IPS-18a (cell line): ENCODE data around the gene HSPB1.

Source experiments
- H3K27ac ChIP-seq: one replicate; pipeline ENCODE4 v1.5.1; 2013; ENCODE audit warnings: low read length
- H3K27me3 ChIP-seq: one replicate; pipeline ENCODE4 v1.6.1; 2013; ENCODE audit warnings: mild to moderate bottlenecking, low read length; ENCODE audit not compliant: control insufficient read depth, insufficient read depth
- H3K36me3 ChIP-seq: one replicate; pipeline ENCODE4 v1.6.1; 2013; ENCODE audit warnings: low read depth, low read length; ENCODE audit not compliant: control insufficient read depth
- H3K4me1 ChIP-seq: one replicate; pipeline ENCODE4 v1.6.1; 2013; ENCODE audit warnings: low read depth, low read length; ENCODE audit not compliant: control insufficient read depth
- H3K4me3 ChIP-seq: one replicate; pipeline ENCODE4 v1.5.1; 2013; ENCODE audit warnings: low read length
- H3K9ac ChIP-seq: one replicate; pipeline ENCODE4 v1.6.1; 2013; ENCODE audit warnings: mild to moderate bottlenecking, low read length, moderate library complexity
- H3K9me3 ChIP-seq: one replicate; pipeline ENCODE4 v1.6.1; 2013; ENCODE audit warnings: low read depth, low read length; ENCODE audit not compliant: control insufficient read depth

The HSPB1 gene

GRCh38 chr7:76302347-76303201, at the start of gene HSPB1:
Gene HSPB1 (plus strand): TSS chr7:76302673. CDS start chr7:76302713, 40 bp downstream.
- Histone ChIP-seq H3K4me1 (peaks cover 7% of the 10 kb centered on the region), H3K27ac (no peak within 1 kb of the TSS), H3K4me3 (peak within 1 kb of the TSS; percentile 68), H3K36me3 (no peaks in the 10 kb centered on the region), H3K9me3 (no peaks in the 10 kb centered on the region), H3K9ac (peak within 1 kb of the TSS; percentile 28), H3K27me3 (peaks cover 14% of the 10 kb centered on the region)

GRCh38 chr7:76254781-76255180, 47.7 kb upstream of the HSPB1 start:
- no peaks in the 10 kb centered on the region for H3K9me3 ChIP-seq
- no peak overlapping the region for H3K9ac ChIP-seq
- peaks cover 8% of the 10 kb centered on the region for H3K4me1 ChIP-seq
- no peak overlapping the region for H3K27ac ChIP-seq
- no peaks in the 10 kb centered on the region for H3K27me3 ChIP-seq
- no peak overlapping the region for H3K4me3 ChIP-seq
- no peaks in the 10 kb centered on the region for H3K36me3 ChIP-seq

- Histone ChIP-seq H3K27ac (no peak overlapping the region), H3K27me3 (no peaks in the 10 kb centered on the region), H3K9ac (no peak overlapping the region), H3K4me3 (no peak overlapping the region), H3K9me3 (no peaks in the 10 kb centered on the region), H3K36me3 (no peaks in the 10 kb centered on the region), H3K4me1 (peaks cover 14% of the 10 kb centered on the region)
Measured at GRCh38 chr7:76257973-76258372, 44.5 kb upstream of the HSPB1 start.

GRCh38 chr7:76259124-76260093, 43.1 kb upstream of the HSPB1 start:
- Histone ChIP-seq H3K27me3 (no peaks in the 10 kb centered on the region), H3K27ac (no peak overlapping the region), H3K4me3 (peak overlapping the region; percentile 67), H3K9me3 (no peaks in the 10 kb centered on the region), H3K36me3 (no peaks in the 10 kb centered on the region), H3K9ac (peak overlapping the region; percentile 54), H3K4me1 (peaks cover 14% of the 10 kb centered on the region)

DNA sequence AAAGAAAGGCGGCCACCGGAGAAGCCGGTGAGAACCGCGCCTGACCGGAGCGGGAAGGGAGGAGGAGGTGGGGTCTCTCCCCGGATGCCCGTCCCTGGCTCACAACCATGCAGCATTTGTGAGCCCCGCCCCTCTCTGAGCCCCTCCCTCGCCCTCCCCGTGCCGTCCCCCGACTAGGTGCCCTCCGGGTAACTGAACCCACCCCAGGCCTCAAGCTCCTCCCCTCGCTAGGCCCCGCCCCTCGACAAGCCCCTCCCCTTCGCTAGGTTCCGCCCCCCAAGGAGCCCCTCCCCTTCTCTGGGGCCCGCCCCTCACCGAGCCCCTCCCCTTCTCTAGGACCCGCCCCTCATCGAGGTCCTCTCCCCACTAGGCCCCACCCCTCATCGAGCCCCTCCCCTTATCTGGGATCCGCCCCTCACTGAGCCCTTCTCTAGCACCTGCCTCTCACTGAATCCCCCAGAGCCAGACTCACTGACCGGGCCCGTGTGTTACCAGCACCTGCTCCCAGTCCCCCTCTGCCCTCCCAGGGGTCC, 42.2 kb upstream of the HSPB1 start:
- peak overlapping the region; percentile 67 for H3K4me3 ChIP-seq
- H3K4me1 ChIP-seq, result peaks cover 14% of the 10 kb centered on the region
- H3K27ac ChIP-seq, result no peak overlapping the region
- H3K9ac ChIP-seq, result no peak overlapping the region
- no peaks in the 10 kb centered on the region for H3K36me3 ChIP-seq
- H3K27me3 ChIP-seq, result no peaks in the 10 kb centered on the region
- no peaks in the 10 kb centered on the region for H3K9me3 ChIP-seq

DNA sequence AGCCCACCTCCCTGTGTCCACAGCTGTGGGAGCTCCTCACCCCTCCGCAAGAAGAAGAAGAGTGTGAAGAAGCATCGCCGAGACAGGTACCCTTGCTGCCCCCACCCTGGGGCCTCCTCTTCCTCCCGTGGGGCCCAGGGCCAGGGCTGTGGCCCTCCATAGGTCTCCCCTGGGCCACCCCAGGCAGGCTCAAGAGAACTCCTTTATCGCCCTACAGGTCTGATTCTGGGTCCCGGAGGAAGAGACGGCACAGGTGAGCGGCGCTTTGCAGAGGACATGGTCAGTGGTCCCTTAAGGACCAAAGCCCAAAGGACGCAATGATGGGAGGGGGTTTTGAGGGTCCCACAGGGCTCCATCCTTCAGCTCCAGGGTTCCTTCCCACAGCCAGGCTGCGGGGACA, 41.1 kb upstream of the HSPB1 start:
- H3K27ac ChIP-seq, result no peak overlapping the region
- no peaks in the 10 kb centered on the region for H3K27me3 ChIP-seq
- no peaks in the 10 kb centered on the region for H3K36me3 ChIP-seq
- peaks cover 14% of the 10 kb centered on the region for H3K4me1 ChIP-seq
- no peak overlapping the region for H3K4me3 ChIP-seq
- H3K9ac ChIP-seq, result no peak overlapping the region
- H3K9me3 ChIP-seq, result no peaks in the 10 kb centered on the region

DNA sequence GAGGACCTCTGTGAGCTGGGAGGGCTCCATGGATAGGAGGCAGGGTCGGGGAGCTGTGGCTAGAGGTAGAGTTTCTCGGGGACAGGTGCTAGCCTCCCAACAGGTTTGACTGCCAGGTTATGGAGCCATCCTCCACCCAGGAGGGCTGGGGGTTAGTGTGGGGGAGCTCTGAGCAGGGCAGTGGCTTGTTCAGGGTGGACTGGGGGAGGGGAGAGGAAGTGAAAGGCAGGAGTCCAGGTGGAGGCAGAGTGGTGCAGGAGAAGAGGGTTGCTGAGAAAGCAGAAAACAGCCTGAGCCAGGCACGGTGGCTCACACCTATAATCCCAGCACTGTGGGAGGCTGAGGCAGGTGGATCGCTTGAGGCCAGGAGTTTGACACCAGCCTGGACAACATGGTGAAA, 40.5 kb upstream of the HSPB1 start:
- Histone ChIP-seq H3K4me1 (peaks cover 14% of the 10 kb centered on the region), H3K9me3 (no peaks in the 10 kb centered on the region), H3K27me3 (peaks cover 4% of the 10 kb centered on the region), H3K36me3 (no peaks in the 10 kb centered on the region), H3K27ac (no peak overlapping the region), H3K4me3 (no peak overlapping the region), H3K9ac (no peak overlapping the region)

DNA sequence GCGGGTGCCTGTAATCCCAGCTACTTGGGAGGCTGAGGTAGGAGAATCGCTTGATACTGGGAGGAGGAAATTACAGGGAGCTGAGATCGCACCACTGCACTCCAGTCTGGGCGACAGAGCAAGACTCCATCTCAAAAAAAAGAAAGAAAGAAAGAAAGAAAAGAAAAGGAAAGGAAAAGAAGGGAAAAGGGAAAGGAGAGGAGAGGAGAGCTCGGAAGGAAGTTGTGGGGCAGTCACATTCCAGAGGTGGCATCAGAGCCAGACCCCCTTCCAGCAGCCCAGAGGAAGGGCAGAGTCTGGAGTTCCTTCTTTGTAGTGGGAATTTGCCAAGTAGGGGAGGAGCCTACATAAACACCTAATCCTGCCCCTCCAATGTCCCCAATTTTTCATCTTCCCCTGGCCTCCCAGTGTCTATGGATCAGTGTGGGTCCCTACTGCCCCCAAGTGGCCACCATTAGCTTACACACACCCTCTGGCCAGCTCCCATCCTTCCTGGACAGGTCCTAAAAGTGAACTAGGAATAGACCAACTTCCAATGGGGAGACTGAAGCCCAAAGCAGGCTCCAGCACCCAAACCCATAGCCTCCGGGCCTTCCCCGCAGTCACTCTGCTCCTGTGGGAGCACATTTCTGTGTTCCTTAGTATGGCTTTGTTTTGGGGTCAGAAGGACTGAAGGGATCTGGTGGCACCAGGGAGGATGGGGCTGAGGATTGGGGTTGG, 39.6 kb upstream of the HSPB1 start:
- H3K9me3 ChIP-seq, result no peaks in the 10 kb centered on the region
- H3K9ac ChIP-seq, result no peak overlapping the region
- no peak overlapping the region for H3K4me3 ChIP-seq
- peaks cover 14% of the 10 kb centered on the region for H3K4me1 ChIP-seq
- H3K36me3 ChIP-seq, result no peaks in the 10 kb centered on the region
- H3K27me3 ChIP-seq, result peaks cover 6% of the 10 kb centered on the region
- no peak overlapping the region for H3K27ac ChIP-seq

GRCh38 chr7:76265299-76265698, 37.2 kb upstream of the HSPB1 start:
- Histone ChIP-seq H3K27me3 (peaks cover 6% of the 10 kb centered on the region), H3K9me3 (no peaks in the 10 kb centered on the region), H3K4me1 (peaks cover 24% of the 10 kb centered on the region), H3K36me3 (no peaks in the 10 kb centered on the region), H3K4me3 (no peak overlapping the region), H3K9ac (no peak overlapping the region), H3K27ac (no peak overlapping the region)

DNA sequence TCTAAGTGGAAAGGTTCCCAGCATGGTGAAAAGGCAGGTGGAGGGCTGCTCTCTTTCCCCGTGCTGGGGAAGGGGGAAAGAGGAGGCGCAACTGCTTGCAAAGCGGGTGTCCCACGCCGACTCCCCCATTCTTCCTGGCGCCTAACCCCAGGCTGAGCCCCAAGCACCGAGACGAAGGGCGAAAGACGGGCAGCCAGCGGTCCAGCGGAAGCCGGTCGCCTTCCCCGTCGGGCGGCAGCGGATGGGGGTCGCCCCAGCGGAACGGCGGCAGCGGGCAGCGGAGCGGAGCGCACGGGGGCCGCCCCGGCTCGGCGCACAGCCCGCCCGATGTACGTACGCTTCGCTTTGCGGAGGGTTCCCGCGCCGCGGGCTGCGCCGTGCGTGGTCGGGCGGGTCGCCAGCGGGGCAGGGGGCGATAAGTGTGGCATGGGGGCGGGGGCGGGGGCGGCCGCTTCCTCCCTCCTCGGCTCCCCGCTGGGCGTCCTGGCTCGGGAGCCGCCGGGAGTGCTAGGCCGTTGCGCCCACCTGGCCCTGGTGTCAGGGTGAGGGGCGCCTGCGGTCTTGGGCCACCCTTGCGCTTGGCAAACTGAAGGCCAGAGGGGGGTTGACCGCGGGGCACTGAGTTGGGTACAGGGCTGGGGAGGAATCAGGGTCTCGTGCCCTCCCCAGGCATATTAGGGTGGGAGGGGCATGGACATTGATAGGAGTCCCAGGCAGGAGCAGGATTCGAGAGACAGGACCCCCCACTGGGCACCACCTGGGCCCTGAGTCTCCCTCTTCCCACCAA, 35.2 kb upstream of the HSPB1 start:
- H3K9me3 ChIP-seq, result no peaks in the 10 kb centered on the region
- H3K4me1 ChIP-seq, result peaks cover 11% of the 10 kb centered on the region
- no peak overlapping the region for H3K27ac ChIP-seq
- peaks cover 6% of the 10 kb centered on the region for H3K27me3 ChIP-seq
- no peaks in the 10 kb centered on the region for H3K36me3 ChIP-seq
- no peak overlapping the region for H3K9ac ChIP-seq
- peak overlapping the region; percentile 61 for H3K4me3 ChIP-seq
